GM06990 (cell line): Measurements from ENCODE around the gene DOCK4.

Source experiments
- DNase-seq: peaks from one replicate; pipeline ENCODE4 v3.0.0-alpha.2; 2011; ENCODE audit not compliant: insufficient read length; ENCODE audit errors: extremely low read depth
- H3K27me3 ChIP-seq: replicated peaks from 2 replicates; pipeline ENCODE4 v1.6.0; 2011; ENCODE audit warnings: low read length; ENCODE audit not compliant: control insufficient read depth, insufficient read depth
- H3K36me3 ChIP-seq: 2 replicates; pipeline ENCODE4 v1.5.1; 2011; ENCODE audit warnings: low read length; ENCODE audit not compliant: control insufficient read depth, insufficient read depth
- H3K4me3 ChIP-seq: replicated peaks from 2 replicates; pipeline ENCODE4 v1.5.1; 2011; ENCODE audit warnings: low read depth, mild to moderate bottlenecking, control low read depth, low read length
- CTCF ChIP-seq: IDR thresholded peaks from 2 replicates; pipeline ENCODE4 v1.5.1; 2011; ENCODE audit warnings: low read length, control low read depth, mild to moderate bottlenecking, inconsistent platforms; ENCODE audit not compliant: insufficient read depth, poor library complexity, severe bottlenecking

The DOCK4 gene

GRCh38 chr7:111997546-111997945, 208.7 kb downstream of the DOCK4 start:
- TF ChIP-seq CTCF = no peak
- DNase-seq = no peak
- H3K36me3 ChIP-seq = no peaks in the 10 kb centered on the region
- no peak overlapping the region for H3K4me3 ChIP-seq
- H3K27me3 ChIP-seq = no peaks in the 10 kb centered on the region

- no peak for DNase-seq
- Histone ChIP-seq H3K27me3 (no peaks in the 10 kb centered on the region), H3K4me3 (no peak overlapping the region), H3K36me3 (no peaks in the 10 kb centered on the region)
- TF ChIP-seq CTCF = no peak
These were observed 213.6 kb downstream of the DOCK4 start for GRCh38 chr7:111992601-111993000.

GRCh38 chr7:111990643-111991042, 215.6 kb downstream of the DOCK4 start:
- no peak overlapping the region for H3K4me3 ChIP-seq
- DNase-seq = no peak
- H3K36me3 ChIP-seq = no peaks in the 10 kb centered on the region
- no peak for TF ChIP-seq CTCF
- H3K27me3 ChIP-seq = no peaks in the 10 kb centered on the region

GRCh38 chr7:111987886-111988285, 218.3 kb downstream of the DOCK4 start:
- TF ChIP-seq CTCF = no peak
- H3K27me3 ChIP-seq = no peaks in the 10 kb centered on the region
- H3K36me3 ChIP-seq = no peaks in the 10 kb centered on the region
- DNase-seq = no peak
- no peak overlapping the region for H3K4me3 ChIP-seq

GRCh38 chr7:111987115-111987826, 218.9 kb downstream of the DOCK4 start:
- Histone ChIP-seq H3K36me3 (no peaks in the 10 kb centered on the region), H3K27me3 (no peaks in the 10 kb centered on the region), H3K4me3 (no peak overlapping the region)
- no peak for TF ChIP-seq CTCF
- no peak for DNase-seq

GRCh38 chr7:111986601-111987000, 219.6 kb downstream of the DOCK4 start:
- Histone ChIP-seq H3K27me3 (no peaks in the 10 kb centered on the region), H3K4me3 (no peak overlapping the region), H3K36me3 (no peaks in the 10 kb centered on the region)
- TF ChIP-seq CTCF = no peak
- no peak for DNase-seq
